CD4-positive, alpha-beta T cell (primary cell): Measurements from ENCODE around the gene HIVEP1. TPM values are rescaled to one million over a fixed set of nuclear protein-coding genes. Genes with fewer than 3 reads are reported as not detected.

ENCODE experiments used
- ATAC-seq: fragments of 200-7000 bp; cut with Tn5 transposase; one replicate; pipeline ENCODE4 v1.10.0; 2022; ENCODE audit warnings: mild to moderate bottlenecking; ENCODE audit not compliant: poor library complexity
- CTCF ChIA-PET: fragments of 350-600 bp; sonication (Branson Sonifier 250); formaldehyde crosslinking; loops from one replicate; lab custom pipeline; 2021; ENCODE audit warnings: antibody characterized with exemption, inconsistent platforms; lab: Charles Lee
- POLR2A ChIA-PET: fragments of 350-600 bp; sonication (Branson Sonifier 250); formaldehyde crosslinking; loops from one replicate; lab custom pipeline; 2021; ENCODE audit warnings: antibody characterized with exemption, inconsistent platforms; lab: Charles Lee
- DNase-seq, 14 experiments: peaks; one replicate each; pipeline ENCODE4 v3.0.0-alpha.2; 2013 to 2020; ENCODE audit warnings: mixed read lengths in 2 of 14
- H3K27ac ChIP-seq, 2 donors: one replicate each; pipeline versions ENCODE4 v1.5.1 to v1.7.0; 2013; ENCODE audit warnings: low read length in 2 of 2, low read depth in 1 of 2, mild to moderate bottlenecking in 1 of 2
- H3K27me3 ChIP-seq, 2 experiments: 1 replicate in 1 of 2; 2 replicates in 1 of 2; pipeline versions ENCODE4 v1.6.1 to v1.7.0; 2013; ENCODE audit warnings: low read length in 2 of 2, control low read depth in 1 of 2, mild to moderate bottlenecking in 1 of 2, moderate library complexity in 1 of 2; ENCODE audit not compliant: insufficient read depth in 2 of 2, control insufficient read depth in 1 of 2
- H3K36me3 ChIP-seq: one replicate; pipeline ENCODE4 v1.6.1; 2013; ENCODE audit warnings: low read length, control low read depth; ENCODE audit not compliant: insufficient read depth
- H3K4me1 ChIP-seq: one replicate; pipeline ENCODE4 v1.6.1; 2013; ENCODE audit warnings: low read length, control low read depth; ENCODE audit not compliant: insufficient read depth
- H3K4me3 ChIP-seq: one replicate; pipeline ENCODE4 v1.5.1; 2013; ENCODE audit warnings: mild to moderate bottlenecking, low read length, moderate library complexity
- H3K9me3 ChIP-seq, 2 experiments: 1 replicate in 1 of 2; 2 replicates in 1 of 2; pipeline versions ENCODE4 v1.6.1 to v1.7.0; 2013; ENCODE audit warnings: low read length in 2 of 2, mild to moderate bottlenecking in 2 of 2, control low read depth in 1 of 2, moderate library complexity in 1 of 2; ENCODE audit not compliant: control insufficient read depth in 1 of 2, insufficient read depth in 1 of 2
- H3K27ac Mint-ChIP-seq: one replicate; pipeline ENCODE4 v1.8.0; 2020; ENCODE audit warnings: mixed read lengths
- H3K27me3 Mint-ChIP-seq: one replicate; pipeline ENCODE4 v1.8.0; 2021; ENCODE audit warnings: mixed read lengths
- H3K36me3 Mint-ChIP-seq: one replicate; pipeline ENCODE4 v1.8.0; 2021; ENCODE audit warnings: low read depth, mixed read lengths
- H3K4me1 Mint-ChIP-seq: one replicate; pipeline ENCODE4 v1.8.0; 2021; ENCODE audit warnings: low read depth, mixed read lengths
- H3K4me3 Mint-ChIP-seq: one replicate; pipeline ENCODE4 v1.8.0; 2020; ENCODE audit warnings: mild to moderate bottlenecking, mixed read lengths
- H3K9me3 Mint-ChIP-seq: one replicate; pipeline ENCODE4 v1.8.0; 2020; ENCODE audit warnings: mixed read lengths
- intact Hi-C, 2 experiments: fragments of 100-400 bp; cut with DNase I in 1 of 2; cut with micrococcal nuclease in 1 of 2; formaldehyde crosslinking; loops; one replicate each; pipeline versions ENCODE4 v1.15.1 to v1.9.0; 2023 to 2025; cut with DNase I, micrococcal nuclease
- total RNA-seq, 174 experiments: library from RNA in 2 of 174; stranded (reverse) in 2 of 174; gene quantifications; one replicate each; pipeline ENCODE4 v1.2.3 and lab custom pipeline; 2021 to 2026
- TF ChIP-seq, protein P1 (sequence below): fragments of 200-600 bp; IDR thresholded peaks from one replicate; pipeline ENCODE4 v1.8.0; 2022; ENCODE audit warnings: antibody characterized with exemption, mild to moderate bottlenecking

The HIVEP1 gene
- total RNA-seq, 2 experiments from 2014 or later: 76.3 to 78.8 TPM

GRCh38 chr6:12090714-12091113 is 78.6 kb downstream of the HIVEP1 start:
- no peak overlapping the region for H3K27ac Mint-ChIP-seq
- ChIA-PET CTCF (interaction anchor here (0.6 kb wide), 1 partner anchor 28 kb away, joined by 3 read pairs; no protein-coding TSS in a partner anchor), POLR2A (interaction anchor here (0.6 kb wide), 1 partner anchor 27 kb away, joined by 3 read pairs; no protein-coding TSS in a partner anchor)
- intact Hi-C loops: no loop called here
- TF ChIP-seq, protein P1, sequence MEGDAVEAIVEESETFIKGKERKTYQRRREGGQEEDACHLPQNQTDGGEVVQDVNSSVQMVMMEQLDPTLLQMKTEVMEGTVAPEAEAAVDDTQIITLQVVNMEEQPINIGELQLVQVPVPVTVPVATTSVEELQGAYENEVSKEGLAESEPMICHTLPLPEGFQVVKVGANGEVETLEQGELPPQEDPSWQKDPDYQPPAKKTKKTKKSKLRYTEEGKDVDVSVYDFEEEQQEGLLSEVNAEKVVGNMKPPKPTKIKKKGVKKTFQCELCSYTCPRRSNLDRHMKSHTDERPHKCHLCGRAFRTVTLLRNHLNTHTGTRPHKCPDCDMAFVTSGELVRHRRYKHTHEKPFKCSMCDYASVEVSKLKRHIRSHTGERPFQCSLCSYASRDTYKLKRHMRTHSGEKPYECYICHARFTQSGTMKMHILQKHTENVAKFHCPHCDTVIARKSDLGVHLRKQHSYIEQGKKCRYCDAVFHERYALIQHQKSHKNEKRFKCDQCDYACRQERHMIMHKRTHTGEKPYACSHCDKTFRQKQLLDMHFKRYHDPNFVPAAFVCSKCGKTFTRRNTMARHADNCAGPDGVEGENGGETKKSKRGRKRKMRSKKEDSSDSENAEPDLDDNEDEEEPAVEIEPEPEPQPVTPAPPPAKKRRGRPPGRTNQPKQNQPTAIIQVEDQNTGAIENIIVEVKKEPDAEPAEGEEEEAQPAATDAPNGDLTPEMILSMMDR: no peak
- no peak for ATAC-seq
- H3K4me1 Mint-ChIP-seq: peaks cover 26% of the 10 kb centered on the region
- Histone ChIP-seq H3K9me3 (no peaks in the 10 kb centered on the region), H3K36me3 (peaks cover 5% of the 10 kb centered on the region), H3K27me3 (no peaks in the 10 kb centered on the region), H3K27ac (no peak overlapping the region), H3K4me3 (no peak overlapping the region), H3K4me1 (no peaks in the 10 kb centered on the region)
- H3K27me3 Mint-ChIP-seq: no peaks in the 10 kb centered on the region
- DNase-seq: no peak
- H3K9me3 Mint-ChIP-seq: no peaks in the 10 kb centered on the region
- H3K36me3 Mint-ChIP-seq: peaks cover 49% of the 10 kb centered on the region
- H3K4me3 Mint-ChIP-seq: no peak overlapping the region

DNA sequence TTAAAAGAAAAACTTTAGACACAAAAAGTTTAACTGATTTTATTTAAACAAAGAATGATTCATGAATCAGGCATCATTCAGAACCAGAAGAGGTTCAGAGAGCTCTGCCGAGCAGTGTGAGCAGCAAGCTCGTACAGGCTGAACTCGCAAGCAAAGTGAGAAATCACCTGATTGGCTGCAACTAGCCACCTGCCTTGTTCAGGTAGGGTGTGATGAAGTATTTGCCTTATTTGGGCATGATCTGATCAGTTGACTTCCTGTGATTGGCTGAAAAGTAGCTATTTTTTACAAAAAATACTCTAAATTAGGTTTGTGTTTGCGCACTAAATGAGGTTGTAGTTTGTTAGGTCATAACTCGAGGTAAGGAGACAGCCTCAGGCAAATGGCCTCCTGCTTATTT is 80.7 kb downstream of the HIVEP1 start:
- POLR2A ChIA-PET: interaction anchor here (1.2 to 1.5 kb wide), 2 partner anchors 18 to 22 kb away, joined by 3 read pairs; no protein-coding TSS in a partner anchor
- H3K27me3 Mint-ChIP-seq: no peaks in the 10 kb centered on the region
- no peak overlapping the region for H3K27ac ChIP-seq
- TF ChIP-seq, protein P1: no peak
- H3K9me3 Mint-ChIP-seq: no peaks in the 10 kb centered on the region
- CTCF ChIA-PET: no interaction called here
- H3K9me3 ChIP-seq: no peaks in the 10 kb centered on the region
- no peaks in the 10 kb centered on the region for H3K27me3 ChIP-seq
- H3K4me3 ChIP-seq: no peak overlapping the region
- H3K4me1 Mint-ChIP-seq: peaks cover 23% of the 10 kb centered on the region
- peaks cover 49% of the 10 kb centered on the region for H3K36me3 Mint-ChIP-seq
- intact Hi-C loops: no loop called here
- ATAC-seq (no peak), DNase-seq (no peak)
- H3K4me1 ChIP-seq: no peaks in the 10 kb centered on the region
- peaks cover 5% of the 10 kb centered on the region for H3K36me3 ChIP-seq
- H3K27ac Mint-ChIP-seq: no peak overlapping the region
- no peak overlapping the region for H3K4me3 Mint-ChIP-seq

- TF ChIP-seq, protein P1: no peak
- Mint-ChIP-seq H3K4me3 (no peak overlapping the region), H3K9me3 (no peaks in the 10 kb centered on the region), H3K27ac (no peak overlapping the region), H3K36me3 (peaks cover 47% of the 10 kb centered on the region), H3K27me3 (no peaks in the 10 kb centered on the region), H3K4me1 (peaks cover 25% of the 10 kb centered on the region)
- H3K27me3 ChIP-seq: no peaks in the 10 kb centered on the region
- H3K4me1 ChIP-seq: no peaks in the 10 kb centered on the region
- H3K36me3 ChIP-seq: peaks cover 5% of the 10 kb centered on the region
- H3K4me3 ChIP-seq: no peak overlapping the region
- POLR2A ChIA-PET: no interaction called here
- DNase-seq: no peak
- H3K9me3 ChIP-seq: no peaks in the 10 kb centered on the region
- intact Hi-C loops: no loop called here
- no peak for ATAC-seq
- CTCF ChIA-PET: no interaction called here
- no peak overlapping the region for H3K27ac ChIP-seq
Observed at GRCh38 chr6:12094689-12095088, 82.6 kb downstream of the HIVEP1 start.
